GM19351 (cell line): ENCODE measurements around the gene CFAP221.
"Not testable (repeated sequence)": the region's sequence is repeated elsewhere in the genome, so short reads cannot be mapped to it uniquely, and the experiment has no call there.

Source experiments
- ATAC-seq: cut with Tn5 transposase; IDR thresholded peaks from one replicate; pipeline ENCODE4 v1.9.1; 2021; ENCODE audit warnings: mild to moderate bottlenecking, moderate library complexity; ENCODE audit not compliant: unreplicated experiment

Gene CFAP221

GRCh38 chr2:119583291-119583690 lies 39.0 kb downstream of the CFAP221 start:
- ATAC-seq, result no peak

- no peak for ATAC-seq
These were observed 40.2 kb downstream of the CFAP221 start for GRCh38 chr2:119584469-119584868.

DNA sequence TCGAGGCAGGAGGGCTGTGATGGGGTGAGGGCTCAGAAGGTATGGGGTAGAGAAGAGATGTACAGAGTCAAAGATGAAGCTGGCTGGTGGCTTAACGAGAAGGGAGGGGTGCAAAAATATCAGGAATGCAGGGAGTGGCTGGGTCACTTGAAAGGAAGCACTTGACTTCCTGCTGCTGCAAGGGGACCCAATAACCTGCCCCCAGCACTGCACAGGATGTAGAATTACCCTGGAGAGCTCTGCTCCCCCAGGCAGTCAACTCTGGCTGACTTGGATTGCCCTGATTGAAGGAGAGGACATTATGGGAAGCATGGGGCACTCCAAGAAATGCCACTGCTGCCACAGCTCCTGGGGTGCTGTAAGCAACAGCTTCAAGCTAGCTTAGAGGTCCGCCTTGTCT lies 41.8 kb downstream of the CFAP221 start:
- no peak for ATAC-seq

DNA sequence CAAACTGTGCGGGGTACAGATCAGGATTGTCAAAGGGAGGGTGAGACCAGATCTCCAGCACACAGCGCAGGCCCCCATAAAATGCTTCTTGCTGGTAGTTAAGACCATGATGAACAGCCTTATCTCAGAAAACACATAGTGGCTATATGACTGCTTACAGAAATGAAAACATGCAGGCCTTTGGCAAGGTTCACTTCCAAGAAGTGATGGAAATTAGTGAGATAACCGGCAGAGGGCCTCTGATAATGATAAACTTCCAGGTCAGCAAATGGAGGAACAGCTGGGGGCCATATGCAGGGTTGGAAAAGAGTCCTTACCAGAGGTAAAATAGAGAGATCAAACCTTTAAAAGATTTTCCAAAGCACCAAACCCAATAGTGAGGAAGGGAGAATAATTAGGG lies 46.6 kb downstream of the CFAP221 start:
- ATAC-seq, result no peak

- ATAC-seq, result no peak
These were observed 47.3 kb downstream of the CFAP221 start for GRCh38 chr2:119591523-119591922.

- no peak for ATAC-seq
These were observed 48.2 kb downstream of the CFAP221 start for GRCh38 chr2:119592436-119592835.

DNA sequence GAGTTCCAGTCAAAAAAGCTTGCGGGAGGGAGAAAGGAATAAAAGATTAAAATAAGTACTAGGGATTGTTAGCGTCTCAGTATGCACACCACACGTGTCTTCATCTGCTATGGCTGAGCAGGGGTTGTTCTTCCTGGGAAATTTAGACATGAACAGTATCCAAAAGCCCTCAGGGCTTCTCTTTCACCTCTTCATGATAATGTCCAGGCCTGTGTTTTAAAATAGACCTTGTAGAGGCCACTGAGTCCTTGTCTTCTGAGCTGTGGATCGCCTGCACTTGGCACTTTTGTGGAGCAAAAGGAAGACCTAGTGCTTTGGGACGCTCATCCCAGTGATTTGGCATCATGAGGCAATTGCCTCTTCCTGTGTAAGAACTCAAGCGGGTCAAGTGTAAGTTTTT lies 52.4 kb downstream of the CFAP221 start:
- no peak for ATAC-seq

- ATAC-seq, result no peak
These were observed 54.5 kb downstream of the CFAP221 start for GRCh38 chr2:119598596-119599263.

DNA sequence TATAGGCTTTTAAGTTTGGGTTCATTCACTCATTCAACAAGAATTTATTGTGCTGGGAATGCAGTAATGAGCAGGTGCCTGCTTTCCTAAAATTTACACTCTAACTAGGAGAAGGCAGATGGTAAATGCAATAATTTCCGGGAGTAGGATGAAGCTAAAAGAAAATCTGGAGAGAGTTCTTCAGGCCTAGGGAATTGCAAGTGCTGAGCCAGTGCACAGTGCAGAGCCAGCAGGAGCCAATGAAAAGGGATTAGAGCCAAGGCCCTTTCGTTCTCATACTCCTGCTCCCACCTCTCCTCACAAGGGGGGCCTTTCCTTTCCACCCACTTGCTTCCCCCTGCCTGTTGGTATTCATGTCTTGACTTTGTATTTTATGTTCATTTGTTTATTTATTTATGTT lies 55.1 kb downstream of the CFAP221 start:
- no peak for ATAC-seq

DNA sequence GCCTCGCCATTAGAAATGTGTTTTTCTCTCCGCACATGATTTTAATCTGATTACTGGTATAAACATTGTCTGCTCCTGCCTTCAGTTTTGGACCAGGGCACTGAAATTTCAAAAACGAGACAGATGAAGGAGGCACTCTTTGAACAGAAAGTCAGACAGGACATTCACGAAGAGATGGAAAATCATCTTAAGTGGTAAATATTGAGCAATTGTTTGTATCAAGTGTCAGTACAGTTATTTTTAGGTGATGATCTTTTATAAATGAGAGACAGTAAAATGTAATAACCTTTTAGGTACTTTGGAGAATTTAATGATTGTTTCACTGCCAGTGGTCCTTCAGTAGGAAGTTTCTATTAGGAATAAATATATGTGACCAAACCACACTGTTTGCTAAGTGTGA lies 60.8 kb downstream of the CFAP221 start:
- ATAC-seq, result no peak

- no peak for ATAC-seq
These were observed 62.4 kb downstream of the CFAP221 start for GRCh38 chr2:119606674-119607073.

- no peak for ATAC-seq
These were observed 64.3 kb downstream of the CFAP221 start for GRCh38 chr2:119608553-119608952.

DNA sequence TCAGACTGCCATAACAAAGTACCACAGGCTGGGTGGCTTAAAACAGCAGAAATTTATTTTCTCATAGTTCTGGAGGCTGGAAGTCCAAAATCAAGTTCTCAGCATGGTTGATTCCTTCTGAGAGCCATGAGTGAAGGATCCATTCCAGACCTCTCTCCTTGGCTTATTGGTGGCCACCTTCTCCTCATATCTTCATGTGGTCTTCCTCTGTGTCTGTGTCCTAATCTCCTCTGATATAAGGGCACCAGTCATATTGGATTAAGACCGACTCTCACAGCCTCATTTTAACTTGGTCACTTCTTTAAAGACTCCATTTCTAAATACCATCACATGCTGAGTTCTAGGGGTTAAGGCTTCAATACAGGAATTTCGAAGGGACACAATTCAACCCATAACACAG lies 65.1 kb downstream of the CFAP221 start:
- no peak for ATAC-seq

DNA sequence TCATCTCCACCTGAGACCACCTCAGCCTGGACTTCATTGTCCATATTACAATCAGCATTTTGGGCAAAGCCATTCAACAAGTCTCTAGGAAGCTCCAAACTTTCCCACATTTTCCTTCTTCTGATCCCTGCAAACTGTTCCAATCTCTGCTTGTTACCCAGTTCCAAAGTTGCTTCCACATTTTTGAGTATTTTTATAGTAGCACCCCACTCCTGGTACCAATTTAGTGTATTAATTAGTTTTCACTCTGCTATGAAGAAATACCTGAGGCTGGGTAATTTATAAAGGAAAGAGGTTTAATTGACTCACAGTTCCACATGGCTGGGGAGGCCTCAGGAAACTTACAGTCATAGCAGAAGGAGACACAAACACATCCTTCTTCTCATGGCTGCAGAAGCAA lies 69.9 kb downstream of the CFAP221 start:
- not testable (repeated sequence) for ATAC-seq

- ATAC-seq, result no peak
These were observed 72.2 kb downstream of the CFAP221 start for GRCh38 chr2:119616421-119616820.

DNA sequence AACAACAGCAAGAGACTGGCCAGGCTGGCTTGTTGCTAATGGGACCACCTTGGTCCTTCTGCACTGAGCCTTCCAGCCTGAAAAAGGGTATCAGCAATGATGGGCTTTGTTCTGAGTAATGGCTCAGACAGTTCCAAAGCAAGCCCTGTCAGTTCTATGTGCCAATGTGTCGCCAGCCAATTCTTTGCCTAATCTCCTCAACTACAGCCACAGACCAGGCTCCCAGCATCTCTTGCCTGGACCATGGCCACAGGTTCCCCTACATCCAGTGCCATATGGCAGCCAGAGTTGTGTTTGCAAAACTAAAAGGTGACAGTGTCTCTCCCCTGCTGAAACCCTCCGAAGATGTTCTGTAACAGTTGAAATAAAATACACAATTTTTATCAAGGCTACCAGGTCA lies 73.2 kb downstream of the CFAP221 start:
- ATAC-seq, result no peak

DNA sequence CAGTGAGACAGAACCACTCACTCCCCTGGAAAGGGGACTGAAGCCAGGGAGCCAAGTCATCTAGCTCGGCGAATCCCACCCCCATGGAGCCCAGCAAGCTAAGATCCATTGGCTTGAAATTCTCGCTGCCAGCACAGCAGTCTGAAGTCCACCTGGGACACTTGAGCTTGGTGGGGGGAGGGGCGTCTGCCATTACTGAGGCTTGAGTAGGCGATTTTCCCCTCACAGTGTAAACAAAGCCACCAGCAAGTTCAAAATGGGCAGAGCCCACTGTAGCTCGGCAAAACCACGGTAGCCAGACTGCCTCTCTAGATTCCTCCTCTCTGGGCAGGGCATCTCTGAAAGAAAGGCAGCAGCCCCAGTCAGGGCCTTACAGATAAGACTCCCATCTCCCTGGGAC lies 74.5 kb downstream of the CFAP221 start:
- ATAC-seq, result not testable (repeated sequence)

DNA sequence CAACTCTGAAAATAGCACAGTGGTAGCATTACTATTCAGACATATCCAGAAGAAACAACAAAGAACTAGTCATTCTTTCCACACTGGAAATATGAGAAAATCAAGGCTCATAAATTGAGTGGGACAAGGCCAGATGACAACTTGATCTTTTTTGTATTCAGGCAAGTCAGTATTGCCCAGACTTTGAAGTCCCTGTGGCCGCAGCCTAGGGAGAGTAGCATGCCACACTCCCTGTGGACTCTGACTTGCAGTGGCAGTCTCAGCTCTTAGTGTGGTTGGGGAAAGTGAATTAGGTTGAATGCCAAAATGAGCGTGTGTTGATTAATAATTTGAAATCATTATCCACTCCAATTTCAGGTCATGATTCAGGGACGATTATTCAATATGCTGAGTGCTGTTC lies 81.0 kb downstream of the CFAP221 start:
- no peak for ATAC-seq

DNA sequence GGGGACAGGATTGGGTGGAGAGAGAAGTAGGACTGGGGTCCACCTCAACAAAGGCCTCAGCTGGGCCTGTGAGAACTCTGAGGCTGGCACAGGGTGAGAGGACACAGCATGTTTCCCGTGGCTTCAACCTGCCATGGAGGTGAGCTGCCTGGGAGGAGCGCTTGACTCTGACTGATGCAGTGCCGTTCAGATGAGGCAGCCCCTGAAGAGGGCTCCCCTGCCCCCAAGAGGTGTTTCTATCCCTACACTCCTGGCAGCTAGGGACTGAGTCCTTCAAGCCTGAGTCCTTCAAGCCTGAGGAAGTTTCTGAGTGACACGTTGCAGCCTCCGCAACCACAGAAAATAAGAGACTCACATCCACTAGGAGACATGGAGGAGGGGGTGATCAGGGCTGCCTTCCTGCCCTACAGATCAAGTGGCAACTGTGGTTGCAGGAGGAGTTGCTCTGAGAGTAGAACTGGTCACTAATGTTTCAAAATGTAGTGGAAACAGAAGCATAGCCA lies 85.1 kb downstream of the CFAP221 start:
- ATAC-seq, result no peak

DNA sequence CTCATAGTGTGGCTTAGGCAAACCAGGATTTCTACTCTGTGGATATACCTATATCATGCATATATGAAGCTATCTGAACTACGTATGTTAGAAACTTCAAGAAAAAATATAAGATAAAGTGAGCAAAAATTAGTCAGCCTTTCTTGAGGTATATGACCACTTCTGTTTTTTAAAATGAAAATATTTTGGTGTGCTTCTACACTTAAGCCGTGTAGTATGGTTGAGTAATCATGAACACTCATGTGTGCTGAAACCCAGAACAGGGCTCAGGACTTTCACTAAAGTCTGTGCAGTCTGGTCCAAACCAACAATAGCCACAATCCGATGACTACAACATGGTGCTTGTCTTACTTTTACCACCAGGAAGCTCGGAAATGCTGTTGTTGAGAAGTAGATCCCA lies 85.9 kb downstream of the CFAP221 start:
- peak; percentile 60 for ATAC-seq

DNA sequence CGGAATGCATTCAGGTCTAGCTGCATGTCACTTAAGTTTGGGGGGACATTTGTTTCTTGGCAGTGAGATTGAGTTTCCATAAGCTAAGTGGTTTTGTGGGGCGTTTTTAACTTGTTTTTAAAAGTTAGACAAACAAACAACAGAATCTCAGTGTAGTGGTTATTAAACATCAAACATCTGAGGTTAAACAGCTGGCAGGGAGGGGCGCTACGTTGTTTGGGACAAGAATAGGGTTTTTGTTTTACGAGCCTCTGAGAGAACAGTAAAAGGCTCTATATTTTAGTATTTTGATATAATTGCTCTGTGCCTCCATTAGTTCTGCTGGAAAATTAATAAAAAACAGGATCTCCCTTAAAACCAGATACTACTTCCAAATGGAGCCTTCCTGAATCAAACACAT lies 93.1 kb downstream of the CFAP221 start:
- no peak for ATAC-seq

DNA sequence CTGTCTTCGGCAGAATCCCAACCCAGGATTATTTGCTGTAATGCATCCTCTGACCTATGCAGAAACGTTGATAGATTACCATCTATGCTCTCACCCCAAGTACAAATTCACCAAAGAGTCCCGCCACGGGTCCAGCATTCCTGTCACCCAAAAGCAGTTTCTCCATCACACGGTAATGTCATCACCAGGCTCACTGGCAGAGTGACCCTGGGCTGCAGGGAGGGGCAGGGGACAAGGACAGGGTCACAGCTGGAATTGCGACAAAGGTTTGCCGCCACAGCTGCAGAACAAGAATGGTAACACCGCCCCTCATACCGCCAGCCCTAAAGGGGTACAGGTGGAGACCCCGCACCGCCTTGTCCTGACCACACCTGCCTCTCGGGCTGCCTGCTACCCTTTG lies 94.0 kb downstream of the CFAP221 start:
- ATAC-seq, result no peak
